Esophagus muscularis mucosa (tissue), 4 donors: ENCODE measurements around the gene CHCHD1. TPM values are rescaled to one million over a fixed set of nuclear protein-coding genes. Genes with fewer than 3 reads are reported as not detected.

Experiments
- DNase-seq: peaks from one replicate; pipeline ENCODE4 v3.0.0-alpha.2; 2017; ENCODE audit errors: extremely low spot score
- H3K27ac ChIP-seq, 4 donors: fragments of 200-600 bp; sonication (generic); replicated peaks in 1 of 4; 1 replicate in 3 of 4; 2 replicates in 1 of 4; pipeline ENCODE4 v1.5.1; 2016 to 2019; ENCODE audit warnings: mild to moderate bottlenecking in 1 of 4
- H3K27me3 ChIP-seq, 4 donors: fragments of 200-600 bp; sonication (generic); one replicate each; pipeline versions ENCODE4 v1.5.1 to v1.6.0; 2016 to 2019
- H3K36me3 ChIP-seq, 4 donors: fragments of 200-600 bp; sonication (generic); one replicate each; pipeline ENCODE4 v1.5.1; 2016 to 2019
- H3K4me1 ChIP-seq, 4 donors: fragments of 200-600 bp; sonication (generic); one replicate each; pipeline ENCODE4 v1.5.1; 2016 to 2019
- H3K4me3 ChIP-seq, 4 donors: fragments of 200-600 bp; sonication (generic); 1 replicate in 2 of 4; 2 replicates in 2 of 4; pipeline ENCODE4 v1.5.1; 2016 to 2019; ENCODE audit warnings: mild to moderate bottlenecking in 4 of 4, moderate library complexity in 1 of 4
- H3K9me3 ChIP-seq, 4 donors: fragments of 200-600 bp; sonication (generic); 1 replicate in 3 of 4; 2 replicates in 1 of 4; pipeline ENCODE4 v1.5.1; 2016 to 2019
- EP300 ChIP-seq: sonication (generic); formaldehyde crosslinking; IDR thresholded peaks from one replicate; pipeline ENCODE4 v1.6.1; 2017; ENCODE audit warnings: antibody characterized with exemption
- POLR2A ChIP-seq: fragments of 450-650 bp; IDR thresholded peaks from one replicate; pipeline ENCODE4 v1.6.1; 2017; ENCODE audit warnings: antibody characterized with exemption, moderate library complexity, mild to moderate bottlenecking, low read depth
- POLR2AphosphoS5 ChIP-seq, 2 donors: sonication (generic); formaldehyde crosslinking; IDR thresholded peaks; one replicate each; pipeline ENCODE4 v1.6.1; 2017; ENCODE audit warnings: antibody characterized with exemption in 2 of 2
- WGBS: methylation state at CpG from one replicate; pipeline ENCODE4 v1.1.5; 2018; 5-methylcytosine and 5-hydroxymethylcytosine counted together
- intact Hi-C: fragments of 100-400 bp; cut with DNase I; formaldehyde crosslinking; loops from one replicate; pipeline ENCODE4 v1.15.1; 2023
- total RNA-seq, 4 donors: library from RNA; depleted of rRNA; stranded (reverse); fragments of >200 nt; gene quantifications; one replicate each; pipeline versions ENCODE4 v1.1.0 to v1.2.1, GENCODE V29; 2016
- TF ChIP-seq, protein P1 (sequence below), 3 experiments: fragments of 200-600 bp in 2 of 3; fragments of 450-650 bp in 1 of 3; sonication (generic) in 2 of 3; IDR thresholded peaks; one replicate each; pipeline ENCODE4 v1.5.1; 2017 to 2019; ENCODE audit warnings: antibody characterized with exemption in 3 of 3, mild to moderate bottlenecking in 2 of 3, moderate library complexity in 1 of 3

Gene CHCHD1
- total RNA-seq, 4 donors from 2014 or later = 14.9 to 32.0 (median 25.6) TPM

DNA sequence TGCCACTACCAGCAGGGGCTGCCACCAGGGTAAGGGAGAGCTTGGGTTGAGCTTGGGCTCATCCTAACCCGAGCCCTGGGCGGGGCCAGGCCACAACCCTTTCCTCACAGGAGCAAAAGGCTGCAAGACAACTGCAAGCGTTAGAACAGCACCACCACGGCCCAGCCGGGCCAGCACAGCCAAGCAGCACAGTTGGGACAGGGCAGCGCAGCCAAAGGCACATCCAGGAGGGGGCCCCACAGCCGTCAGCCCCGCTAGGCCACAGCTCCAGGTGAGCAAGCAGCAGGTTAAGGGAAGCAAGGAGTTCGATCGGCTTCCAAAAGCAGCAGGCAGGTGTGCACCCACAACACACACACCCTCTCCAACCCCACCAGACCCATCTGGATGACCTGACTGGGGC is 36.6 kb downstream of the CHCHD1 start:
- Histone ChIP-seq H3K27ac (peak overlapping the region in 3 of 4 donors; percentile 20 to 78 (median 35)), H3K27me3 (no peaks in the 10 kb centered on the region), H3K36me3 (peaks cover 34 to 91% (median 64%) of the 10 kb centered on the region in 4 donors), H3K4me3 (no peak overlapping the region), H3K4me1 (peaks cover 9 to 37% (median 32%) of the 10 kb centered on the region in 4 donors), H3K9me3 (no peaks in the 10 kb centered on the region)
- DNase-seq = no peak
- intact Hi-C loops = no loop called here
- no peak for TF ChIP-seq POLR2AphosphoS5 (IDR thresholded peaks at IDR 0.05)
- WGBS = 83% methylated on average over 9 of the region's 10 CpGs

DNA sequence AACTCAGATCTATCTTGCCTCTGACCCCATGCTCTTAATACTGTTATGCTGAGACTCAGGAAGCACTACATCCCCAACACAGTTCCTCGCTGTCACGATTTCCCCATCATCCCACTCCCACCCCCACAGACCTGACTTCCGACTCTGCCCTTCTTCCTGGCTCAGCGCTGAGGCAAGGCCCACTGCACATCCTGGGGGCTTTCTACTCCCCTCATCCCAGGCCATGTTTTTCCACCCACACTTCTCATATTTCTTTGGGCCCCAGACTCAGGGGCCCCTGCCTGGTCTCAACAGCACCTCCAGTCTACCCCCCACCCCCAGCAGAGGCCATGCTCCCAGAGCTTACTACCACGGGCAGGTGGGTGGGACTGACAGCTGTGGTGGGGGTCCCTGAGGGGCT is 37.2 kb downstream of the CHCHD1 start:
- intact Hi-C loops = no loop called here
- no peak for DNase-seq
- Histone ChIP-seq H3K4me3 (no peak overlapping the region), H3K36me3 (peaks cover 39 to 91% (median 61%) of the 10 kb centered on the region in 4 donors), H3K4me1 (peaks cover 9 to 37% (median 32%) of the 10 kb centered on the region in 4 donors), H3K27me3 (no peaks in the 10 kb centered on the region), H3K27ac (peak overlapping the region; percentile 61 to 78 (median 70)), H3K9me3 (no peaks in the 10 kb centered on the region)
- TF ChIP-seq POLR2AphosphoS5 (IDR thresholded peaks at IDR 0.05) (no peak), POLR2A (no peak), EP300 (no peak)
- TF ChIP-seq, protein P1, sequence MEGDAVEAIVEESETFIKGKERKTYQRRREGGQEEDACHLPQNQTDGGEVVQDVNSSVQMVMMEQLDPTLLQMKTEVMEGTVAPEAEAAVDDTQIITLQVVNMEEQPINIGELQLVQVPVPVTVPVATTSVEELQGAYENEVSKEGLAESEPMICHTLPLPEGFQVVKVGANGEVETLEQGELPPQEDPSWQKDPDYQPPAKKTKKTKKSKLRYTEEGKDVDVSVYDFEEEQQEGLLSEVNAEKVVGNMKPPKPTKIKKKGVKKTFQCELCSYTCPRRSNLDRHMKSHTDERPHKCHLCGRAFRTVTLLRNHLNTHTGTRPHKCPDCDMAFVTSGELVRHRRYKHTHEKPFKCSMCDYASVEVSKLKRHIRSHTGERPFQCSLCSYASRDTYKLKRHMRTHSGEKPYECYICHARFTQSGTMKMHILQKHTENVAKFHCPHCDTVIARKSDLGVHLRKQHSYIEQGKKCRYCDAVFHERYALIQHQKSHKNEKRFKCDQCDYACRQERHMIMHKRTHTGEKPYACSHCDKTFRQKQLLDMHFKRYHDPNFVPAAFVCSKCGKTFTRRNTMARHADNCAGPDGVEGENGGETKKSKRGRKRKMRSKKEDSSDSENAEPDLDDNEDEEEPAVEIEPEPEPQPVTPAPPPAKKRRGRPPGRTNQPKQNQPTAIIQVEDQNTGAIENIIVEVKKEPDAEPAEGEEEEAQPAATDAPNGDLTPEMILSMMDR (IDR thresholded peaks at IDR 0.05) = no peak
- WGBS = 64% methylated on average over 4 of the region's 5 CpGs

DNA sequence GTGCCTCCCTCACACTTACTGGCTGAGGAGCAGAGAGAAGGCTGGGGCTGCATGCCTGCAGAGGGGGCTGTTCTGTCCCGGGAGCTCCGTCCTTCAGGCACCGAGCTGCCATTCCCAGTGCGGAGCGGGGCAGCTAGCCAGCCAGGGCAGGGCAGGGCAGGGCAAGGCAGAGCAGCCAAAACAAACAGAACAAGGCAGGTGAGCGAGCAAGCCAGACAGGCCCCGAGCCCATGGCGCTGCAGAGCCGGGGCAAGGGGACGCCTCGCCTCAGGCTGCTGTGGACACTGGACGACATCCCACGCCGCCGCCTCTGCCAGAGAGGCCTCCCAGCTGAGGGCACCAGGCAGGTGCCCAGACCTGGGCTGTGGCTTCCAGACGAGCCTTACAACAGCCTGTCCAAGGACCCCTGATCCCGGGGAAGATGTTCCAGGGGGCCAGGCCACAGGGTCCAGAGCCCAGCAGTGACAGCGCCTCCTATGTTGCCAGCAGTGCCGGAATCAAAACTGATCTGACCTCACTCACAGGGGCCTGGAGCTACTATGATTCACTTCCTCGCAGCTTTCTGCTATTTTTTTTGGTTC is 37.8 kb downstream of the CHCHD1 start:
- no peak overlapping the region for H3K4me3 ChIP-seq
- no peaks in the 10 kb centered on the region for H3K27me3 ChIP-seq
- no peaks in the 10 kb centered on the region for H3K9me3 ChIP-seq
- intact Hi-C loops = no loop called here
- H3K27ac ChIP-seq = peak overlapping the region; percentile 61 to 78 (median 70)
- DNase-seq = no peak
- 74% methylated on average over 15 of the region's 20 CpGs for WGBS
- peaks cover 9 to 37% (median 32%) of the 10 kb centered on the region in 4 donors for H3K4me1 ChIP-seq
- peak; percentile 15 to 24 for TF ChIP-seq POLR2AphosphoS5 (IDR thresholded peaks at IDR 0.05)
- no peak for TF ChIP-seq POLR2A
- TF ChIP-seq EP300 = no peak
- TF ChIP-seq, protein P1 (IDR thresholded peaks at IDR 0.05) = no peak
- peaks cover 37 to 91% (median 62%) of the 10 kb centered on the region in 4 donors for H3K36me3 ChIP-seq

DNA sequence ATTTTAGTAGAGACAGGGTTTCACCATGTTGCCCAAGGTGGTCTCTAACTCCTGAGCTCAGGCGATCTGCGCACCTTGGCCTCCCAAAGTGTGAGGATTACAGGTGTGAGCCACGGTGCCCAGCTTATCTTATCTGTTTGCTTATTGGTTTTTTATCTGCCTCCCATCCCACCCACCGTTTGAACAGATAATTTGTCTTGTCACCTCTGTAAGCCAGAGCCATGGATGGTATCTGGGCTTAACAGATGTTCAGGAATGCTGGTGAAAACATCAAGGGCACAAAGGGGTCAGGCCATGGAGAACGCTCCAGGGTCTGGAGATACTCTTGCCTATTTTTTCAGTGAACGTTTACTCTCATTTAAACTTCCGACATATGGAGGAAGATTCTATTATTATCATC is 41.5 kb downstream of the CHCHD1 start:
- Histone ChIP-seq H3K36me3 (peaks cover 48 to 91% (median 70%) of the 10 kb centered on the region in 4 donors), H3K27ac (no peak overlapping the region)
- intact Hi-C loops = no loop called here

DNA sequence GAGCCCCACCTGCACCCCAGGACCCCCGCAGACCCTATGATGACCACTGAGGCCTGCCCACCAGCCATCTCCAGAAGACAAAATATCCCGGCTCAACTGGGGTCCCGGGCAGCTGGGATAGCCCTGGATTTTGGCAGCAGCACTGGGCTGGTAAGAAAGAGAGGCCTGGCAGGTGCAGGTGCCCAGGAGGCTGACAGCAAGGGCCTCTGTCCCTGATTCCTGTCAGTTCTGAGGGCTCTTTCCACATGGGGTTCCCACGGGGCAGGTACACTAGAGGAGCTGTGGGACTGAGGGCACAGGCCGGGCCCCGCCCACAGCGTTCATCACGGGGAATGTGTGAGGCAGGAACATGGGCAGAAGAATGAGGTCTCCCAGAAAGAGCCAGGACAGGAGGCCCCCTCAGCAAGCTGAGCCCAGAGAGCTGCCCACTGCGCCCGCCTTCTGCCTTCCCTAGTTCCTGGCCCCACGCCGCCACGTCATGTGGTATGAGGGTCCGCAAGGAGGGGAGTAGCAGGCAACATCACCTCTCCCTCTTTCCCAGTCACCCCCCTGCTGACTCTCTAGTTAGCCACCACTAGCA is 42.4 kb downstream of the CHCHD1 start:
- 90% methylated on average over 8 of the region's 14 CpGs for WGBS
- Histone ChIP-seq H3K27me3 (no peaks in the 10 kb centered on the region), H3K4me1 (peaks cover 9 to 11% (median 10%) of the 10 kb centered on the region in 4 donors), H3K36me3 (peaks cover 48 to 91% (median 68%) of the 10 kb centered on the region in 4 donors), H3K9me3 (no peaks in the 10 kb centered on the region), H3K4me3 (no peak overlapping the region), H3K27ac (no peak overlapping the region)
- TF ChIP-seq, protein P1 (IDR thresholded peaks at IDR 0.05) = no peak
- no peak for TF ChIP-seq POLR2A
- no peak for TF ChIP-seq EP300
- TF ChIP-seq POLR2AphosphoS5 (IDR thresholded peaks at IDR 0.05) = no peak
- DNase-seq = no peak
- intact Hi-C loops = no loop called here

More for the DNA sequence above, 41.5 kb downstream of the CHCHD1 start:
- Histone ChIP-seq H3K4me3 (no peak overlapping the region), H3K9me3 (no peaks in the 10 kb centered on the region), H3K4me1 (peaks cover 9 to 18% (median 16%) of the 10 kb centered on the region in 4 donors), H3K27me3 (no peaks in the 10 kb centered on the region)
- TF ChIP-seq EP300 (no peak), POLR2AphosphoS5 (IDR thresholded peaks at IDR 0.05) (no peak), POLR2A (no peak)
- TF ChIP-seq, protein P1 (IDR thresholded peaks at IDR 0.05) = no peak
- WGBS = 68% methylated on average over 7 of the region's 7 CpGs
- no peak for DNase-seq
